HuH-7 (cell line): ENCODE results near the gene CCN5.

Experiments
- DNase-seq: peaks from one replicate; pipeline ENCODE4 v3.0.0; 2011; ENCODE audit warnings: low spot score

CCN5 gene

DNA sequence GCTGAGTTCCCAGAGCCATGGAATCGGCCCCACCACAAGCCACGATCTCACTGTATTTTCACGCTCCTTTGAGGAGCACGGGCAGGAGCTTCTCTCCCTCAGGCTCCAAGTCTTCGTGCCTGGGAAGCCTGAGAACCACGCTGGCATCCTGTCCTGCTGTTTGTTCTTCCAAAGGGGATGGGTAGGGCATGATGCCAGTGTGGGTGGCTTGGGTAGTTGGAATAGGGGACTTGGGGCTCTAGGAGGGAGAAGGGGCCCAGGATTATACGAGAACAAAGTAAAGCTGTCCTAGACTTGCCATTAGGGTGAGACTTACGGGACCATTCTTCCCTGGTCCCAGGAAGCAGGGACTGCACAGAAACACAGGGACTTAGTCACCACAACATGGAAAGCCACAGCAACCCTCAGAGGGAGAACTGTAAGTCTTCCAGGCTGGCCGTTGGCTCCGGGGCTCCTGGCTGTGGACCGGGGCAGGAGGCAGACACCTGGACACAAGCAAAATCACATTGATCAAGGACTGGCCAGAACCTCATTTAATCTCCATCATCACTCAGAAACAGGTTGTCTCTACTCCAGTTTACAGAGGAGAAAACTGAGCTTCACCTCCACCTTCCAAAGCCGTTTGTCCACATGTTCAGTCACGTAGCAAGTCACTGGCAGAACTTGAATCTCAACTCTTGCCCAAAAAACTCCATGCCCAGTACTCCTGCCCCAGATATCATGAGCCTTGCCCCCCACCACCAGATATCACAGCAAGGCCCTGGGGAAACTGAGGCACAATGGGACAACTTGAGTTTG, 1.3 kb downstream of the CCN5 start:
- DNase-seq = no peak

GRCh38 chr20:44717986-44718385, 2.8 kb downstream of the CCN5 start:
- peak; percentile 63 for DNase-seq

DNA sequence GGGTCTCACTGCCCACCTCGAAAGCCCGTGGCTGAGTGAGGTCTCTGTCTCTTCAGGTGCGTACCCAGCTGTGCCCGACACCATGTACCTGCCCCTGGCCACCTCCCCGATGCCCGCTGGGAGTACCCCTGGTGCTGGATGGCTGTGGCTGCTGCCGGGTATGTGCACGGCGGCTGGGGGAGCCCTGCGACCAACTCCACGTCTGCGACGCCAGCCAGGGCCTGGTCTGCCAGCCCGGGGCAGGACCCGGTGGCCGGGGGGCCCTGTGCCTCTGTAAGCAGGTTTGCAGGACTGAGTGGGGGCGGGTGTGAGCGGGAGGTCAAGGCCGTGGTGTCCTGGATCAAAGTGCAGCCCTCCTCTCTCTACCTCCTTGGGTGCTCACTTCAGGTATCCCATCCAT, 4.7 kb downstream of the CCN5 start:
- DNase-seq = no peak

GRCh38 chr20:44720621-44720996, 5.4 kb downstream of the CCN5 start:
- DNase-seq = no peak

GRCh38 chr20:44720997-44721784, 6.0 kb downstream of the CCN5 start:
- no peak for DNase-seq

GRCh38 chr20:44721785-44722054, 6.6 kb downstream of the CCN5 start:
- DNase-seq = no peak

DNA sequence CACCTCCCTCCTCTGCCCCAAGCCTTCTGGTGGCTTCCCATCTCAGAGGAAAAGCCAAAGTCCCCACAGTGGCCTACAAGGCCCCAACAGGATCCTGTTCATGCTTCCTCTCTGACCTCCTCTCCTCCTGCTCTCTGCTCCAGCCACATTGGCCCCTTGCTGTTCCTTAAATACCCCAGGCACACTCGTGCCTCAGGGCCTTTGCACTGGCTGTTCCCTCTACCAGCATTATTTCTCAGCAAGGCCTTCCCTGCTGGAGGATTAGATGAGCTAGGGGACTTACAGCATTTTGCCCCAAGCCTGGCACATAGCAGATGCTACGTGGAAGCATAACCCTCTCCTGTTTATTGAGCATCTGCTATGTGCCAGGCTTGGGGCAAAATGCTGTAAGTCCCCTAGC, 7.8 kb downstream of the CCN5 start:
- DNase-seq = no peak

DNA sequence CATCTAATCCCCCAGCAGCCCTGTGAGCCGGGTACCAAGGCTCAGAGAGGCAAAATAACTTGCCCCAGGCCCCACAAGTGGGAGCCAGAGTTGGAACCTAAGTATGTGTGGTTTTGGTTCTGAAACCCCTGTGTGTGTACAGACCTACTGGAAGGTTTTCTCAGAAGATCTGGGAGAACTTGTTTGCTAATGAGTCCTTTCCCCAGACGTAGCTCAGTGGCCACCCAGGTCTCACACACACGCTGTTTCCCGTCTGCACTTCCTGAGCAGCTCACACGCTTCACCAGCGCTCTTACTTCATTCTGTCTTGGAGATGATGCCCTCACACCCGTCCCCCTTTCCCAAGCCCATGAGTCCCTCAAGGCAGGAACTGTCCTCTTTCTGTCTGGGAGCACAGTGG, 8.2 kb downstream of the CCN5 start:
- DNase-seq = no peak

GRCh38 chr20:44723798-44724362, 8.7 kb downstream of the CCN5 start:
- DNase-seq = no peak

- no peak for DNase-seq
These were observed 9.4 kb downstream of the CCN5 start for GRCh38 chr20:44724423-44725091.

- no peak for DNase-seq
These were observed 10.7 kb downstream of the CCN5 start for GRCh38 chr20:44725837-44726236.

DNA sequence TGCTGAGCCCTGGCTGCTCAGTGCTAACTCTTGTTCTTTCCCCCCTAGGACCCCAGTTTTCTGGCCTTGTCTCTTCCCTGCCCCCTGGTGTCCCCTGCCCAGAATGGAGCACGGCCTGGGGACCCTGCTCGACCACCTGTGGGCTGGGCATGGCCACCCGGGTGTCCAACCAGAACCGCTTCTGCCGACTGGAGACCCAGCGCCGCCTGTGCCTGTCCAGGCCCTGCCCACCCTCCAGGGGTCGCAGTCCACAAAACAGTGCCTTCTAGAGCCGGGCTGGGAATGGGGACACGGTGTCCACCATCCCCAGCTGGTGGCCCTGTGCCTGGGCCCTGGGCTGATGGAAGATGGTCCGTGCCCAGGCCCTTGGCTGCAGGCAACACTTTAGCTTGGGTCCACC, 11.9 kb downstream of the CCN5 start:
- no peak for DNase-seq

DNA sequence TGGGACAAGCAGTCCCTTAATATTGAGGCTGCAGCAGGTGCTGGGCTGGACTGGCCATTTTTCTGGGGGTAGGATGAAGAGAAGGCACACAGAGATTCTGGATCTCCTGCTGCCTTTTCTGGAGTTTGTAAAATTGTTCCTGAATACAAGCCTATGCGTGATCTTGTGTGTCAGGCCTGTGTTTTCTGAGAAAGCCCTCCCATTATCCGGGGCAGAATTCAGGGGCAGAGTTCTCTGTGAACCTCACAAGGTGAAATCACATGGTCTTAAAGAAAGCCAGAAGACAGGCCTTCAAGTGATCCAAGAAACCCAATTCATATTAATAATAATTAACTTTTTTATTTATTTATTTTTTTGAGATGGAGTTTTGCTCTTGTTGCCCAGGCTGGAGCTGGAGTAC, 12.5 kb downstream of the CCN5 start:
- DNase-seq = no peak

- no peak for DNase-seq
These were observed 13.8 kb downstream of the CCN5 start for GRCh38 chr20:44728801-44729443.

GRCh38 chr20:44730441-44730840, 15.3 kb downstream of the CCN5 start:
- no peak for DNase-seq

DNA sequence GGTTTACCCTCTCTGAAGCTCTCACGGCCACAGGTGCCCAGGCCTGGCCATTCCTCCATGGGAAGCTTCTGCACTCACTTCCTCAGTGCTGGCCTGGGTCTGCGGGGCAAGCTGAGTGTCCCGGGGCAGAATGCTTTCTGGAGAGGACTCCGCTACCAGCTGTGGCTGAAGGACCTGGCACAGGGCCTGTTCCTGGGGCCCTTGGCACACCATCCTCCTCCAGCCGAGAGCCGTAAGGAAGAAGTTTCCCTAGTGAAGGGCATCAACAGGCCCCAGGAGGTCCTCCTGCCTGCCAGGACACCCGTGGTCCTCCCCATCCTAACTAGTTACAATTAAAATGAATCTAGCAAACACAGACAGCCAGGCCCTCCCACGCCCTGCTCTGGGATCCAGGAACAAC, 16.5 kb downstream of the CCN5 start:
- no peak for DNase-seq

GRCh38 chr20:44732327-44732726, 17.2 kb downstream of the CCN5 start:
- no peak for DNase-seq

GRCh38 chr20:44733341-44734069, 18.3 kb downstream of the CCN5 start:
- peak; percentile 71 for DNase-seq

DNA sequence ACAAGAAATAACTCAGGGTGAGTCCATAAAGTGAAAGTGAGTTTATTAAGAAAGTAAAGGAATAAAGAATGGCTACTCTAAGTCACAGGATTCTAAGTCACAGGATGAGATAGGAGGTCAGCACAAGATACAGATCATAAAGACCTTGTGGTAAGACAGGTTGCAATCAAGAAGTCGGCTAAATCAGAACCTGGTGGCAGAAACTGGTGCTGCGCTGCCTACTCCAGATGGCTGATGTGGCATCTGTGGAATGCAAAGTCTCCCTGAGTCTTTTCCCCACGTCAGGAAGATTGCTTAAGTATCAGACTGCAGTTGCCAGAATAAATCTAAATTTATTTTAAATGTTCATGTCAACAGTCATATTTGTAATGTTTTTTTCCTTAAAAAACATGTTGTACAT, 19.8 kb downstream of the CCN5 start:
- no peak for DNase-seq

- DNase-seq = no peak
These were observed 20.6 kb downstream of the CCN5 start for GRCh38 chr20:44735816-44736169.

GRCh38 chr20:44736170-44737021, 21.2 kb downstream of the CCN5 start:
- peak; percentile 90 for DNase-seq
